Gastroesophageal sphincter (tissue), 3 donors: ENCODE measurements around the gene SEMA7A.

Experiments
- CTCF ChIP-seq, 4 experiments: fragments of 200-600 bp in 2 of 4; fragments of 450-650 bp in 2 of 4; sonication (generic) in 1 of 4; IDR thresholded peaks; one replicate each; pipeline ENCODE4 v1.5.1; 2017 to 2019; ENCODE audit warnings: antibody characterized with exemption in 4 of 4, mild to moderate bottlenecking in 2 of 4, moderate library complexity in 2 of 4
- POLR2A ChIP-seq, 2 donors: fragments of 450-650 bp; IDR thresholded peaks; one replicate each; pipeline ENCODE4 v1.6.1; 2017; ENCODE audit warnings: antibody characterized with exemption in 2 of 2, mild to moderate bottlenecking in 2 of 2, moderate library complexity in 1 of 2

DNA sequence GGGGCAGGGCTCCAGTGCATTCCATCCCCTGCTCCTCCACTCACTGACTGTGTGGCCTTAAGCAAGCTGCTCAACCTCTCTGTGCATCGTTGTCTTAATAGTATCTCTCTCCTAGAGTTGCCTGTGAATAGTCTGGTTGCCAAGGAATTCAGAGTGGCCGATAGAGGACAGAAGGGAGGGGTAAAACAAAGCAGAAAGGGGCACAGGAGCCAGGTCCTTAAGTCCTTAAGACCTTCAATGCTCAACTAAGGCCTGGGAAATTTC is 52.6 kb downstream of the SEMA7A start:
- TF ChIP-seq CTCF (IDR thresholded peaks at IDR 0.05): no peak
- TF ChIP-seq POLR2A (IDR thresholded peaks at IDR 0.05): no peak
